Mucosa of descending colon (tissue), 3 donors: ENCODE measurements around the gene DRAM1. TPM values are rescaled to one million over a fixed set of nuclear protein-coding genes. Genes with fewer than 3 reads are reported as not detected.

ENCODE experiments used
- ATAC-seq: fragments of 200-7000 bp; cut with Tn5 transposase; one replicate; pipeline ENCODE4 v1.9.1; 2020; ENCODE audit warnings: mild to moderate bottlenecking, moderate library complexity
- DNase-seq, 3 donors: peaks; one replicate each; pipeline ENCODE4 v3.0.0-alpha.2; 2020
- H3K36me3 ChIP-seq: fragments of 200-600 bp; one replicate; pipeline ENCODE4 v1.8.0; 2021; ENCODE audit warnings: low read depth, mild to moderate bottlenecking
- H3K4me1 ChIP-seq: fragments of 200-600 bp; one replicate; pipeline ENCODE4 v1.8.0; 2021; ENCODE audit warnings: low read depth, mild to moderate bottlenecking
- H3K4me3 ChIP-seq: fragments of 200-600 bp; one replicate; pipeline ENCODE4 v1.8.0; 2021; ENCODE audit warnings: mild to moderate bottlenecking
- H3K9me3 ChIP-seq: fragments of 200-600 bp; one replicate; pipeline ENCODE4 v1.8.0; 2021; ENCODE audit warnings: mild to moderate bottlenecking
- intact Hi-C, 2 donors: fragments of 100-400 bp; cut with DNase I in 1 of 2; cut with micrococcal nuclease in 1 of 2; formaldehyde crosslinking; loops; one replicate each; pipeline versions ENCODE4 v1.11.0 to v1.11.1; 2022; cut with DNase I, micrococcal nuclease
- total RNA-seq, 3 donors: library from RNA; stranded (reverse); fragmentation: NEBNext Ultra II Directional in 2 of 3; extraction: Animal tissue kit (Norgen Biotek cat#: 25700) in 2 of 3; gene quantifications; one replicate each; pipeline versions ENCODE4 v1.2.1 to v1.2.4, GENCODE V29; 2021 to 2023
- TF ChIP-seq, protein P1 (sequence below): fragments of 200-600 bp; IDR thresholded peaks from one replicate; pipeline ENCODE4 v1.8.0; 2022; ENCODE audit warnings: antibody characterized with exemption, mild to moderate bottlenecking
- donor health status: DM: no; HTN: no; CAD: no; lungs with moderate emphysema.
- donor health status: DM: no; HTN: no; CAD: no.
- donor health status: DM: no; HTN: yes; CAD: no.

Gene DRAM1
- total RNA-seq, 3 donors from 2014 or later = 4.3 to 25.2 (median 10.1) TPM

DNA sequence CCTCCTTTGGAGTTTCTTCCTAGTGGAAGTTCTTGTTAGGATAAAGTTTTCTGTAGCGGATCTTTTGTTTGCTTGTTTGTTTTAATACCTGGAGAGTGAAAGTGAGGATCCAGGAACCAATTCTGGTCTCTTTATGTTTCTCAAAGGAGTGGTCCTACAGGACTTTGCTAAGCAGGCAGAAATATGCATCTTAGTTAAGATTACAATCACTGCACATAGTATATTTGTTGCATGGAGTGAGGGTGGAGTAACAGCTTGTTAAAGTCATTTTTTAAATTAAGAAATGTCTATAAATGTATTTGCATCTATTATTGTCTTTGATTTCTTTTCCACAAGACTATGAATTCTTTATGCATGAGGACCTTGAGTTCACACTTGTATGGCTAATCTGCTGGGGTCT lies 76.7 kb downstream of the DRAM1 start:
- no peak for DNase-seq
- no peak for ATAC-seq
- Histone ChIP-seq H3K9me3 (no peaks in the 10 kb centered on the region), H3K36me3 (no peaks in the 10 kb centered on the region), H3K4me1 (no peaks in the 10 kb centered on the region), H3K4me3 (no peak overlapping the region)
- TF ChIP-seq, protein P1, sequence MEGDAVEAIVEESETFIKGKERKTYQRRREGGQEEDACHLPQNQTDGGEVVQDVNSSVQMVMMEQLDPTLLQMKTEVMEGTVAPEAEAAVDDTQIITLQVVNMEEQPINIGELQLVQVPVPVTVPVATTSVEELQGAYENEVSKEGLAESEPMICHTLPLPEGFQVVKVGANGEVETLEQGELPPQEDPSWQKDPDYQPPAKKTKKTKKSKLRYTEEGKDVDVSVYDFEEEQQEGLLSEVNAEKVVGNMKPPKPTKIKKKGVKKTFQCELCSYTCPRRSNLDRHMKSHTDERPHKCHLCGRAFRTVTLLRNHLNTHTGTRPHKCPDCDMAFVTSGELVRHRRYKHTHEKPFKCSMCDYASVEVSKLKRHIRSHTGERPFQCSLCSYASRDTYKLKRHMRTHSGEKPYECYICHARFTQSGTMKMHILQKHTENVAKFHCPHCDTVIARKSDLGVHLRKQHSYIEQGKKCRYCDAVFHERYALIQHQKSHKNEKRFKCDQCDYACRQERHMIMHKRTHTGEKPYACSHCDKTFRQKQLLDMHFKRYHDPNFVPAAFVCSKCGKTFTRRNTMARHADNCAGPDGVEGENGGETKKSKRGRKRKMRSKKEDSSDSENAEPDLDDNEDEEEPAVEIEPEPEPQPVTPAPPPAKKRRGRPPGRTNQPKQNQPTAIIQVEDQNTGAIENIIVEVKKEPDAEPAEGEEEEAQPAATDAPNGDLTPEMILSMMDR = no peak
- intact Hi-C loops = no loop called here

DNA sequence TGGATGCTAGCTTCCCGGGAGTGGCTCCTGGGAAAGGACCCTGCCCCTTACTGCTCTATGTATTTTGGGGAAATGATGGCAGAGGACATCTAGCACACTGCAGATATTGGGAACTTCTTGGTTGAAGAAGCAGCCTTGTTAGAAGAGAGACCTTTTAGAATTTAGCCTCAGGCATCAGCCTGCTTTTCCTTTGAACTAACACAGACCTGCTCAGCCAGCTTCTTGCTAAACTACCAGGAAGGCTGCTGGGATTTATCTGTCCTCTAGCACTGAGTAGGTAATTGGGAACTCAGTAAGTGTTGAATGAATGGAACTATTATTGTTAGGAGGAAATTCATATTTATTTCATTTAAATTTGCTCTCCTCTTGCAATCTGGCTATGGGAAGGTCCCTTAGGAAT lies 77.3 kb downstream of the DRAM1 start:
- no peaks in the 10 kb centered on the region for H3K36me3 ChIP-seq
- H3K4me1 ChIP-seq = no peaks in the 10 kb centered on the region
- H3K4me3 ChIP-seq = no peak overlapping the region
- intact Hi-C loops = no loop called here
- TF ChIP-seq, protein P1 = no peak
- DNase-seq (no peak), ATAC-seq (no peak)
- H3K9me3 ChIP-seq = no peaks in the 10 kb centered on the region

DNA sequence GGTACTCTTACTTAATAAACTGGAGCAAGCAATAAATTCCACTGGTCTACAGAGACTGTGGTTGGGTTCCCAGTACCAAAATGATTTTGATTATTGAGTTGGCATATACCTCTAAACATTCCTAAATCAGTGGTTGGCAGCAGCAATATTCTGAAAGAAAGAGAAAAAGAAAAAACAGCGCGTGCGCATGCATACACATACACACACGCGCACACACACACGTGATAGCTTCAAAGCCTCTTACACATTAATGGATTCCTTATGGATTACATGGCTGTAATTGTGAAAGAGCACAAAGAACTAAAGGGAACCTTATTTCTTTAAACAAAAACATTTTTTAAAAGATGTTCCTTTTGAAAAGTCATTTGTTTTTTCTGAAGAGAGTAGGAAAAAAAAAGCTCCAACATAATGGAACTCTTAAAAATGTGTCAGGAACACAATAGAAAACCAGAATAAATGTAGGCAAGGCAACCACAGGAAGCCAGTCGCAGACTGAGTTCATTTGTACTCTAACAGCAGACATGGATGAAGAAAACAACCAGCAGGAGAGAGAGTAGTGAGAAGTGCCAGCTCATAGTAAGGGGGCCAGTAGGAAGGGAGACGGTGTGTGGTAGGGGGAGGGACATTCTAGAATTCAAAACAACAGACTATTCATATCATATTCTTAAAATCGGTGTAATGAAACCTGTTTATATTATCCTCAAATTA lies 80.0 kb downstream of the DRAM1 start:
- intact Hi-C loops = no loop called here
- TF ChIP-seq, protein P1 = no peak

DNA sequence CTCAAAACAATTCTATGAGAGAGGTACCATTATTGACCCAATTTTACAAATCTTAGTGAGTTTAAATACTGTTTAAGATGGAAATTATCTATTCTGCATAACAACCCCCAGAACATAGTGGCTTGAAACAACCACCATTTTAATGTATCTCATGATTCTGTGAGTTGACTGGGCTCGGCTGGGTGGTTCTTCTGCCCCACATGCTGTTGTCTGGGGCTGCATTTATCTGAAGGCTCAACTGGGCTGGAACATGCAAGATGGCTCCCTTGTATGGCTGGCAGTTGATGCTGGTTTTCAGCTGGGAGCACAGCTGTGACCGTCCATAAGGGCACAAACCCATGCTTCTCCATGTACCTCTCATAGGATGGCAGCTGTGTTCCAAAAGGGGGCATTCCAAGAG lies 82.2 kb downstream of the DRAM1 start:
- no peak overlapping the region for H3K4me3 ChIP-seq
- TF ChIP-seq, protein P1 = no peak
- DNase-seq (no peak), ATAC-seq (no peak)
- H3K4me1 ChIP-seq = no peaks in the 10 kb centered on the region
- intact Hi-C loops = no loop called here
- H3K9me3 ChIP-seq = no peaks in the 10 kb centered on the region
- H3K36me3 ChIP-seq = no peaks in the 10 kb centered on the region

More for the DNA sequence above, 80.0 kb downstream of the DRAM1 start:
- H3K36me3 ChIP-seq = no peaks in the 10 kb centered on the region
- H3K9me3 ChIP-seq = no peaks in the 10 kb centered on the region
- DNase-seq = no peak
- H3K4me1 ChIP-seq = no peaks in the 10 kb centered on the region
- no peak overlapping the region for H3K4me3 ChIP-seq
- ATAC-seq = no peak

DNA sequence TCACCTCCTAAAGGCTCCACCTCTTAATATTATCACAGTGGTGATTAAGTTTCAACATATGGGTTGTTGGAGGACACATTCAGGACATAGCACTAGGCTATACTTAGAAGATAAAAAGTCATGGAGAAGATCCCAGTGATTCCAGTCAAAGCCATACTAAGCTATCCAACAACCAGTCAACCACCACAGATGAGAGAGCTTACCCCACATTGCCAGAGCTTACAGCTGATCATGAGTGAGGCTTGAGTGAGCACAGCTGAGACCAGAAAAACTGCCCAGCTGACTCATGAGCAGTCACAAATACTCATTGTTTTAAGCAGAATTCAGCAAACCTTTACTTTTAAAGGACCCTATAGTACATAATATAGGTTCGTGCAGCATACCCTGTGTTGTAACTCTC lies 85.1 kb downstream of the DRAM1 start:
- DNase-seq (no peak), ATAC-seq (no peak)
- TF ChIP-seq, protein P1 = no peak
- intact Hi-C loops = no loop called here
- Histone ChIP-seq H3K4me3 (no peak overlapping the region), H3K9me3 (no peaks in the 10 kb centered on the region), H3K36me3 (no peaks in the 10 kb centered on the region), H3K4me1 (no peaks in the 10 kb centered on the region)
